IMR-90 (cell line): Measurements from ENCODE around the gene PNMA6E. TPM values are rescaled to one million over a fixed set of nuclear protein-coding genes. Genes with fewer than 3 reads are reported as not detected.
A peak's percentile ranks its signal among the peaks of the same experiment; 100 is the strongest.

Experiments
- ATAC-seq: fragments of 200-7000 bp; cut with Tn5 transposase; 2 replicates; pipeline ENCODE4 v1.9.1; 2020; ENCODE audit warnings: low read depth, mild to moderate bottlenecking, moderate library complexity
- BruUV-seq: library from RNA; stranded (reverse); fragments of 400-500 nt; replicated peaks from 2 replicates; lab custom pipeline; 2021; lab: Mats Ljungman, UMichigan
- CTCF ChIA-PET: fragments of 300-600 bp; formaldehyde crosslinking; extraction: SDS; loops from one replicate; lab custom pipeline; 2021; ENCODE audit warnings: antibody characterized with exemption; lab: Yijun Ruan, JAX
- POLR2A ChIA-PET: fragments of 300-600 bp; sonication (Branson Sonifier 250); formaldehyde crosslinking; loops from one replicate; lab custom pipeline; 2022; ENCODE audit warnings: antibody characterized with exemption; ENCODE audit not compliant: unreplicated experiment; lab: Charles Lee
- DNase-seq: peaks from one replicate; pipeline ENCODE4 v3.0.0; 2013
- H2AFZ ChIP-seq: replicated peaks from 2 replicates; pipeline ENCODE3; 2013; ENCODE audit warnings: low read length, mild to moderate bottlenecking; ENCODE audit not compliant: poor library complexity
- H2AK5ac ChIP-seq: 2 replicates; pipeline ENCODE4 v1.6.1; 2013; ENCODE audit warnings: low read depth, low read length, inconsistent platforms
- H2AK9ac ChIP-seq: replicated peaks from 2 replicates; pipeline ENCODE3; 2013; ENCODE audit warnings: mild to moderate bottlenecking, low read depth, low read length, moderate library complexity; ENCODE audit not compliant: poor library complexity
- H2BK120ac ChIP-seq: 2 replicates; pipeline ENCODE4 v1.6.1; 2013; ENCODE audit warnings: low read depth, low read length, inconsistent platforms
- H2BK15ac ChIP-seq: 3 replicates; pipeline ENCODE4 v1.6.1; 2013; ENCODE audit warnings: low read depth, low read length, inconsistent platforms
- H2BK20ac ChIP-seq: 2 replicates; pipeline ENCODE4 v1.6.1; 2013; ENCODE audit warnings: low read depth, mild to moderate bottlenecking, inconsistent platforms, low read length, moderate library complexity
- H2BK5ac ChIP-seq: 2 replicates; pipeline ENCODE4 v1.6.1; 2013; ENCODE audit warnings: mild to moderate bottlenecking, low read depth, low read length, inconsistent platforms; ENCODE audit not compliant: poor library complexity, severe bottlenecking
- H3K14ac ChIP-seq: replicated peaks from 2 replicates; pipeline ENCODE4 v1.6.1; 2013; ENCODE audit warnings: low read depth, low read length, inconsistent platforms
- H3K18ac ChIP-seq: 2 replicates; pipeline ENCODE4 v1.6.1; 2013; ENCODE audit warnings: low read depth, low read length, control low read depth
- H3K23ac ChIP-seq: 2 replicates; pipeline ENCODE4 v1.6.1; 2013; ENCODE audit warnings: low read depth, low read length, inconsistent platforms
- H3K27ac ChIP-seq: 2 replicates; pipeline ENCODE4 v1.5.1; 2013; ENCODE audit warnings: mild to moderate bottlenecking, control low read depth, low read length; ENCODE audit not compliant: insufficient read depth
- H3K27me3 ChIP-seq: 2 replicates; pipeline ENCODE4 v1.6.1; 2013; ENCODE audit warnings: low read length; ENCODE audit not compliant: control insufficient read depth, insufficient read depth
- H3K36me3 ChIP-seq: 2 replicates; pipeline ENCODE4 v1.6.1; 2013; ENCODE audit warnings: low read length, mixed read lengths; ENCODE audit not compliant: control insufficient read depth, insufficient read depth
- H3K4ac ChIP-seq: 2 replicates; pipeline ENCODE4 v1.6.1; 2013; ENCODE audit warnings: low read depth, low read length, inconsistent platforms
- H3K4me1 ChIP-seq: 2 replicates; pipeline ENCODE4 v1.6.1; 2013; ENCODE audit warnings: low read length, mixed read lengths; ENCODE audit not compliant: control insufficient read depth, insufficient read depth
- H3K4me2 ChIP-seq: 2 replicates; pipeline ENCODE4 v1.6.1; 2013; ENCODE audit warnings: low read depth, mild to moderate bottlenecking, control low read depth, low read length, moderate library complexity
- H3K4me3 ChIP-seq: 2 replicates; pipeline ENCODE4 v1.5.1; 2013; ENCODE audit warnings: low read depth, mild to moderate bottlenecking, control low read depth, low read length, moderate library complexity; ENCODE audit not compliant: insufficient read depth
- H3K56ac ChIP-seq: 2 replicates; pipeline ENCODE4 v1.6.1; 2013; ENCODE audit warnings: low read length, inconsistent platforms; ENCODE audit not compliant: insufficient read depth; ENCODE audit errors: extremely low read depth
- H3K79me1 ChIP-seq, 2 experiments: 2 replicates each; pipeline ENCODE4 v1.6.1; 2013; ENCODE audit warnings: low read length in 2 of 2, inconsistent platforms in 1 of 2, low read depth in 1 of 2
- H3K9ac ChIP-seq: 2 replicates; pipeline ENCODE4 v1.6.1; 2013; ENCODE audit warnings: low read depth, low read length, control low read depth
- H3K9me1 ChIP-seq: 2 replicates; pipeline ENCODE4 v1.6.1; 2013; ENCODE audit warnings: low read length, inconsistent platforms; ENCODE audit not compliant: insufficient read depth
- H3K9me3 ChIP-seq: 2 replicates; pipeline ENCODE4 v1.6.1; 2013; ENCODE audit warnings: low read length; ENCODE audit not compliant: control insufficient read depth, insufficient read depth
- H4K20me1 ChIP-seq: 2 replicates; pipeline ENCODE4 v1.6.1; 2013; ENCODE audit warnings: low read length, inconsistent platforms; ENCODE audit not compliant: insufficient read depth
- H4K5ac ChIP-seq: 2 replicates; pipeline ENCODE4 v1.6.1; 2013; ENCODE audit warnings: mild to moderate bottlenecking, low read depth, low read length, control low read depth
- H4K8ac ChIP-seq, 2 experiments: 2 replicates each; pipeline ENCODE4 v1.6.1; 2013; ENCODE audit warnings: low read depth in 2 of 2, low read length in 2 of 2, control low read depth in 1 of 2, inconsistent platforms in 1 of 2
- H4K91ac ChIP-seq: 2 replicates; pipeline ENCODE4 v1.6.1; 2013; ENCODE audit warnings: low read depth, low read length, inconsistent platforms; ENCODE audit not compliant: insufficient read depth
- BHLHE40 ChIP-seq: fragments of 150-350 bp; IDR thresholded peaks from 2 replicates; pipeline ENCODE4 v1.6.1; 2016; ENCODE audit warnings: mild to moderate bottlenecking, low read depth, low read length
- CEBPB ChIP-seq: IDR thresholded peaks from 2 replicates; pipeline ENCODE4 v1.6.1; 2012; ENCODE audit warnings: low read depth, low read length, improper control_type of control experiment
- CHD1 ChIP-seq: IDR thresholded peaks from 2 replicates; pipeline ENCODE4 v1.6.1; 2012; ENCODE audit warnings: low read depth, low read length, improper control_type of control experiment
- CTCF ChIP-seq: conservative IDR thresholded peaks from 2 replicates; pipeline ENCODE4 v1.5.1; 2012; ENCODE audit warnings: mild to moderate bottlenecking, low read depth, low read length, improper control_type of control experiment
- ELK1 ChIP-seq: fragments of 150-350 bp; IDR thresholded peaks from 2 replicates; pipeline ENCODE4 v1.6.1; 2016; ENCODE audit warnings: low read depth, mild to moderate bottlenecking, low read length, moderate library complexity, borderline replicate concordance
- MAFK ChIP-seq: IDR thresholded peaks from 2 replicates; pipeline ENCODE4 v1.6.1; 2012; ENCODE audit warnings: low read depth, low read length, improper control_type of control experiment
- MAZ ChIP-seq: IDR thresholded peaks from 2 replicates; pipeline ENCODE4 v1.6.1; 2012; ENCODE audit warnings: low read depth, mild to moderate bottlenecking, low read length, improper control_type of control experiment, moderate library complexity, borderline replicate concordance
- MXI1 ChIP-seq: IDR thresholded peaks from 2 replicates; pipeline ENCODE4 v1.6.1; 2012; ENCODE audit warnings: low read depth, mild to moderate bottlenecking, low read length, moderate library complexity, borderline replicate concordance
- NFE2L2 ChIP-seq: fragments of 150-350 bp; IDR thresholded peaks from 2 replicates; pipeline ENCODE4 v1.6.1; 2016; ENCODE audit warnings: low read depth, mild to moderate bottlenecking, low read length
- RAD21 ChIP-seq: IDR thresholded peaks from 2 replicates; pipeline ENCODE4 v1.6.1; 2012; ENCODE audit warnings: low read length, improper control_type of control experiment
- RCOR1 ChIP-seq: IDR thresholded peaks from 2 replicates; pipeline ENCODE4 v1.6.1; 2012; ENCODE audit warnings: mild to moderate bottlenecking, low read length, improper control_type of control experiment; ENCODE audit not compliant: insufficient replicate concordance
- RFX5 ChIP-seq: IDR thresholded peaks from 2 replicates; pipeline ENCODE4 v1.8.0; 2012; ENCODE audit warnings: low read depth, mild to moderate bottlenecking, low read length, moderate library complexity
- SMC3 ChIP-seq: fragments of 150-350 bp; IDR thresholded peaks from 2 replicates; pipeline ENCODE4 v1.6.1; 2016; ENCODE audit warnings: low read depth, mild to moderate bottlenecking, antibody characterized with exemption, low read length, moderate library complexity
- WGBS, 2 experiments: methylation state at CpG; one replicate each; pipeline versions ENCODE4 v1.1.5 to v1.1.7; 2013; ENCODE audit warnings: missing lambda C conversion rate in 2 of 2; ENCODE audit not compliant: insufficient read length in 1 of 2; ENCODE audit errors: extremely low coverage in 2 of 2; 5-methylcytosine and 5-hydroxymethylcytosine counted together
- dilution Hi-C: fragments of 300-500 bp; cut with HindIII; formaldehyde crosslinking; loops from one replicate; pipeline ENCODE4 v1.14.3; 2018; ENCODE audit warnings: low sequenced_read_pairs; ENCODE audit not compliant: unreplicated experiment
- in situ Hi-C: fragments of 300-500 bp; cut with MboI; formaldehyde crosslinking; loops from 3 replicates; pipeline ENCODE4 v1.14.3; 2019; ENCODE audit warnings: low sequenced_read_pairs, inconsistent platforms, mixed read lengths
- intact Hi-C: fragments of 100-400 bp; cut with micrococcal nuclease; formaldehyde crosslinking; loops from 2 replicates; pipeline ENCODE4 v1.10.0; 2022
- polyA plus RNA-seq, 3 experiments: library from polyadenylated mRNA; depleted of rRNA; stranded (reverse); fragments of >200 nt; gene quantifications; 2 replicates each; pipeline ENCODE4 v1.2.3, GENCODE V29; 2012; ENCODE audit warnings: low replicate concordance in 1 of 3
- total RNA-seq: library from RNA; depleted of rRNA; stranded (reverse); fragments of >200 nt; gene quantifications from 2 replicates; pipeline ENCODE4 v1.2.3, GENCODE V29; 2012

The PNMA6E gene
- total and polyA plus RNA-seq, 2 of the 4 experiments (the other 2 are of a cell fraction), result not detected

GRCh38 chrX:153388722-153389459 is 12.3 kb downstream of the PNMA6E start:
- Histone ChIP-seq H4K8ac (no peak overlapping the region), H3K79me1 (no peaks in the 10 kb centered on the region), H4K91ac (no peak overlapping the region), H2BK15ac (no peak overlapping the region), H2AK9ac (no peak overlapping the region), H3K9me3 (peaks cover 3% of the 10 kb centered on the region; the same call in 1 of the 2 replicates), H3K27ac (no peak overlapping the region), H4K20me1 (no peaks in the 10 kb centered on the region), H2BK5ac (no peak overlapping the region), H3K18ac (no peak overlapping the region), H2BK120ac (no peak overlapping the region), H2AK5ac (no peak overlapping the region), H3K27me3 (peaks cover 11% of the 10 kb centered on the region), H3K23ac (no peak overlapping the region), H4K5ac (no peak overlapping the region), H3K56ac (no peak overlapping the region), H3K36me3 (no peaks in the 10 kb centered on the region), H3K4me2 (no peak overlapping the region), H3K4me3 (no peak overlapping the region), H3K9ac (no peak overlapping the region), H3K9me1 (no peaks in the 10 kb centered on the region), H3K14ac (no peak overlapping the region), H3K4me1 (no peaks in the 10 kb centered on the region), H3K4ac (no peak overlapping the region), H2BK20ac (no peak overlapping the region), H2AFZ (peak overlapping the region; percentile 58)
- intact Hi-C loops, result no loop called here
- in situ Hi-C loops, result no loop called here
- DNase-seq (no peak), ATAC-seq (no peak)
- WGBS, 2 experiments, result 67% methylated on average over 3 of the region's 14 CpGs; no CpG with 5 or more reads in 1 of the 2 experiments
- POLR2A ChIA-PET, result no interaction called here
- CTCF ChIA-PET, result no interaction called here
- dilution Hi-C loops, result no loop called here
- TF ChIP-seq RCOR1 (no peak), BHLHE40 (no peak), RFX5 (no peak), CHD1 (no peak), MAFK (no peak), CEBPB (no peak), SMC3 (no peak), ELK1 (no peak), MXI1 (no peak), RAD21 (no peak), MAZ (no peak), NFE2L2 (no peak), CTCF (no peak)
- no TSS peak for BruUV-seq
